Activated CD4-positive, alpha-beta T cell treated with anti-CD3 and anti-CD28 coated beads for 24 hours (primary cell): ENCODE results near the gene SCGB3A2.
"Not testable (repeated sequence)": the region's sequence is repeated elsewhere in the genome, so short reads cannot be mapped to it uniquely, and the experiment has no call there.

Experiments used
- DNase-seq, 2 donors: peaks; one replicate each; pipeline ENCODE4 v3.0.0-alpha.2; 2020; ENCODE audit warnings: low read depth in 2 of 2

The SCGB3A2 gene

DNA sequence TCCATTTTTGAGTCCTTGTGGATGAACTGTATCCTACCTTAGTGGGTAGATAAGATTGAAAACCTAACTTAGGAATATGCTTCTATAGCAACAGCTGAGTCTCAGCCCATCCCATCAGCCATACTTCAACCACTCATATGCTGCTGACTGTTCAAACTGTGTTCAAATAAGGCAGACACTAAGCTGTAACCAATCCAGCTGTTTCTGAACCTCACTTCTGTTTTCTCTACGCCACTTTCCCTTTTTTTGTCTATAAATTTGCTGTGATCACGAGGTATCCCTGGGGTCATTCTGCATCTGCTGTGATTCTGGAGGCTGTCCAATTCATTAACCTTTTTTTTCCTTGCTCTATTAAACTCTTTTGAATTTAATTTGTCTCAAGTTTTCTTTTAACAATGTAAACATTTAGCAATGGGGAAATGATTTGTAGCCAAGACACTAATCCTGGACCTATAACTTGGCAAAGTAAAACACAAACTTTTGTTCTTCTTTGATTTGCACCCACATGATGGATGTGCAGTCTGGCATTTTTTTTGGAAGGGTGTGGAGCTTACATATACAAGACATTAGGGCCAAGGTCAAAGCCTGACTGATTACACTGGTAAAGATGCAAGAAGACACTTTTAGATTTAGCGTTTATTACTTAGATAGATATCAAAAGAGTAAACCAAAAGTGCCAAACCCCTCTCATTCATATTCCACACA is 14.9 kb upstream of the SCGB3A2 start:
- DNase-seq = no peak

DNA sequence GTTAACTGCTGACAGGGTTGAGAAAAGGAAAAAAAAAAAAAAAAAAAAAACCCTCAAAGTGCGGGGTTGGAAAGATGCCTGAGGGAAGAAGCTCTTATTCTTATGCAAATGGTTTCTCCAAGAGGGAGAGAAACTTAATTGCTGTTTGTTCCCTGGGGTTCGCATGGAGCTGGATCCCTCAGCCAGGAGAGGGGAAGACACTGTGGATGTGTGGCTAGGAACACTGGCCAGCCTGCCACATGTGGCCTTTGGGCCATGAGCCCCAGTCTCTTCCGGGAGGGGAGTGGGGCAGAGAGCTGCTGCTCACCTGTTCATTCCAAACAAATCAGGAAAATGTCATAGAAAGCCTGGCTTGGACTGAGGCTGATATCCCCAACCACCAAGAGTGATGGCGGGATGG is 9.4 kb upstream of the SCGB3A2 start:
- no peak for DNase-seq

DNA sequence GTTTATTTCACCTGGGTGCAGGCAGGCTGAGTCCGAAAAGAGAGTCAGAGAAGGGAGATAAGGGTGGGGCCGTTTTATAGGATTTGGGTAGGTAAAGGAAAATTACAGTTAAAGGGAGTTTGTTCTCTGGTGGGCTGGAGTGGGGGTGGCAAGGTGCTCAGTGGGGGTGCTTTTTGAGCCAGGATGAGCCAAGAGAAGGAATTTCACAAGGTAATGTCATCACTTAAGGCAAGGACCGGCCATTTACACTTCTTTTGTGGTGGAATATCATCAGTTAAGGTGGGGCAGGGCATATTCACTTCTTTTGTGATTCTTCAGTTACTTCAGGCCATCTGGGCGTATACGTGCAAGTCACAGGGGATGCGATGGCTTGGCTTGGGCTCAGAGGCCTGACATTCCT is 8.6 kb upstream of the SCGB3A2 start:
- DNase-seq = not testable (repeated sequence)

DNA sequence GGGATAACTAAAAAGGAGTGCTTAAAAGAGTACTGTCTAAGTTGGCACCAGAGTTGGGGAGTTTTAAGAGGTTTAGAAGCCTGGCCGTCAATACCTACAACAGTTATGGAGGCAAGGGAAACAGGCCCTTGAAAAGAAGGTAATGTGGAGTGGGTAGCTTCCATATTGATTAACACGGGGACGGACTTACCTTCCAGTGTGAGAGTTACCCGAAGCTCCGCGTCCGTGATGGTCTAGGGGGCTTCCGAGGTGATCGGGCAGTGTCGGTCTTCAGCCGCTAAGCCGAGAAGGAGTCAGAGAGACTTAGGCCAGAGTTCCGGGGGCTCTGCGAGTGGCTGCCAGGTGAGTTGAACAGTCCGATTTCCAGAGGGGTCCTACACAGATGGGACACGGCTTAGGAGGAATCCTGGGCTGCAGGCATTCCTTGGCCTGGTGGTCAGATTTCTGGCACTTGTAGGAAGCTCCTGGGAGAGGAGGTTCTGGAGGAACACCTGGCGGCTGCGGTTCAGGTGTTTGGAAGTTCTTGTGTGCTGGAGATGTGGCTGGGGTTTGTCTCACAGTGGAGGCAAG is 6.4 kb upstream of the SCGB3A2 start:
- not testable (repeated sequence) for DNase-seq

DNA sequence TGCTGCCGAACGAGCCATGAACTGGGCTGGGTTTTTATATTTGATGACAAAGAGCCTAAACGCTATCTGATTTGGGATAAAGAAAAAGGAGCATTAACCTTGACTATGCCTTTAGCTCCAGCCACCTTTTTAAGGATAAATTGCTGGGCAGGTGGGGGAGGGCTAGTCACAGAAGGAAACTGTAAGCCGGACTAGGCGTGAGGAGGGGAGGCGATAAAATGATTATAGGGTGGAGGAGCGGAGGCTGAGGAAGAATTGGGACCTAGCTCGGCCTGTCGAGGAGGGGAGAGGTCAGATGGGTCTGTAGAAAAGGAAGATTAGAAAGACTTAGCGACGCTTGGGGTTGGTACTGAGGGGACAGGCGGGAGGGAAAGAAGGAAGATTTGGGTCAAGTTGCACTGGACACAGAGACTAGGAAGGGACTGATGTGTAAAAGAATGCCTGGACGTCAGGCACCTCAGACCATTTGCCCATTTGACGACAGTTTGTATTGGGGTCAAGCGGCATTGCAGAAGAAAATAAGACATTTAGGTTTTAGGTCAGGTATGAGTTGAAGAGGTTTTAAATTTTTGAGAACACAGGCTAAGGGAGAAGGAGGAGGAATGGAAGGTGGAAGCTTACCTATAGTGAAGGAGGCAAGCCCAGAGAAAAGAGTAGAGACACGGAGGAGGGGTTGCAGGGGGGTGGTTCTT is 5.6 kb upstream of the SCGB3A2 start:
- not testable (repeated sequence) for DNase-seq

DNA sequence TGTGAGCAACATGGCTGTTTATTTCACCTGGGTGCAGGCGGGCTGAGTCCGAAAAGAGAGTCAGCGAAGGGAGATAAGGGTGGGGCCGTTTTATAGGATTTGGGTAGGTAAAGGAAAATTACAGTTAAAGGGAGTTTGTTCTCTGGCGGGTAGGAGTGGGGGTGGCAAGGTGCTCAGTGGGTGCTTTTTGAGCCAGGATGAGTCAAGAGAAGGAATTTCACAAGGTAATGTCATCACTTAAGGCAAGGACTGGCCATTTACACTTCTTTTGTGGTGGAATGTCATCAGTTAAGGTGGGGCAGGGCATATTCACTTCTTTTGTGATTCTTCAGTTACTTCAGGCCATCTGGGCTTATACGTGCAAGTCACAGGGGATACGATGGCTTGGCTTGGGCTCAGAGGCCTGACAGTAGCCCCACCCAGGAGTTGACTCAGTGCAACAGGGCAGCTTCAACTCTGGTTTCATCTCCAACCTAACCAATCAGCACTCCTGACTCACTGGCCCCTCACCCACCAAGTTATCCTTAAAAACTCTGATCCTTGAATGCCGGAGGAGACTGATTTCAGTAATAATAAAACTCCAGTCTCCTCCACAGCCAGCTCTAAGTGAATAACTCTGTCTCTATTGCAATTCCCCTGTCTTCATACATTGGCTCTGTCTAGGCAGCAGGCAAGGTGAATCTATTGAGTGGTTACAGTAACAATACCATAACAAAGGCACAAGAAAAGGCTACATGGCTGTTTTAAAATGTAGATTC is 4.2 kb upstream of the SCGB3A2 start:
- DNase-seq = not testable (repeated sequence)

DNA sequence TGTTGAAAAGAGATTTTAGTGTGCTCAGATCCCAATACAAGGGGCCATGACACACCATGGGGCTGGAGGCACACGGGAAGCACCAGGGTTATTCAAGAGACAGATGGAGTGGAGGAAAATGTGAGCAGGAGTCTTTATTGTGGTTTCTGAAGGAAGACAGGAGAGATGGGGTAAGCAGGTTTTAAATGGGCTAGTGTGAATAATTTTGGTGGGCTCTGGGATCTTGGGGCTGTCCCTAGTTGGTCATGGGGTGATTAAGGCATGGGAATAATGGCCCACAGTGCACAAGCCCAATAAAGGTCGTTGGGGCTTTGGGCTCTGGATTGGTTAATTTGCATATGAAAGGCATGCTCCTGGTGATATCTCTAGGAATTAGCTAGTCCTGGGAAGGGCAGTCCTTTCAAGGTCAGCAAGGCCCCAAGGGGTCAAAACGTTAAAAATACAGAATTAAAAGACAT is 3.6 kb upstream of the SCGB3A2 start:
- DNase-seq = no peak

DNA sequence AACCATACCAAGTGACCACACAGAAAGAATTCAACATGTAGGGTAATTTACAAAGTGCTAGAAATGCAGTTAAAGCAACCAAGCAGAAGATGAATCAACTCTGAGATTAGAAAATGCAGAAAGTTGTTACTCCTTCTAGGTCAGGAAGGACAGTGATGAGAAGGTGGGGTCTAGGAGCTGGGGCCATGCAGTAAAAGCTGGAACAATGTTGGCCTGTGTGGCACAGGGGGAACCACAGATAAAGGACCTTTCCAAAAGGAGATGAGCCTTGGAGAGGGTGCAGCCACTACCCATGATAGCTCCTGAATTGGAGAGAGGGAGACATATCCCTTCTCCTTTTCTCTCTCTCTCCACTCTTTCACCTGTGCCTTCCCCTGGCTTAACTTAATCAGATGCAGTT is 2.4 kb upstream of the SCGB3A2 start:
- no peak for DNase-seq

DNA sequence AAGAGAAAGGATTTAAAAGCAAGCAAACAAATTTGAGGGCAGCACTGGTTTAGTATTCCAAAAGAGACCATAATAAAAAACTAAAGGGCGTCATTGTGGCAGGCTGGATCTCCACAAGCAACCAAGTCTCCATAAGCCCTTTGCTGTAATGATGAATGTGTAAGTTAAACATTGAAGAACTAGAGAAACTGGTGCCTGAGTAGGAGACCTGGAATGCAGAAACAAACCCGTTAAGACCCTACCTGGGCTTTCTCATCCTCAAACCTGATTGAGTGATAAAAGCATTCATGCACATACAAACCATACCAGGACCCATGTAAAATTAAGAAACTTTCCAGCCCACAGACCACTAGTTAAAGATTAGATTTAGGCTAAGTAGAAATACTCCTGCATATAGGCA is 1.9 kb upstream of the SCGB3A2 start:
- no peak for DNase-seq

DNA sequence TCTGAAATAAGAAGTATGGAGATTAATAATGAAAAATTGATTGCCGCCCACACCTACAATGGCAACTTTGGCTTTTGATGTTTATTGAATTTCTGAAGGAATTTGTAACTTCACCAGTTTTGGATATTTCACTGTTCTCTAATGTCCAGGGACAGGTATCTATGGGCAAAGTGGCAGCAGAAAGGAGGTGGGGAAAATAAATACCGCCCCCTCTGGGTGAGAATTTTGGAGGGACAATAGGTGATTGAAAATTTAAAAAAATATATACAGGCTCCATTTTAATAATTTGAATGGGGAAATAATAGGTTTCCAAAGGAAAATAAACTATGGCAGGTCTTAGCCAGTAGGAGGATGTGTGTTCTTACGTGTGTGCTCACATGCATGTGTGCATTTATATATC is 1.3 kb downstream of the SCGB3A2 start:
- DNase-seq = no peak

DNA sequence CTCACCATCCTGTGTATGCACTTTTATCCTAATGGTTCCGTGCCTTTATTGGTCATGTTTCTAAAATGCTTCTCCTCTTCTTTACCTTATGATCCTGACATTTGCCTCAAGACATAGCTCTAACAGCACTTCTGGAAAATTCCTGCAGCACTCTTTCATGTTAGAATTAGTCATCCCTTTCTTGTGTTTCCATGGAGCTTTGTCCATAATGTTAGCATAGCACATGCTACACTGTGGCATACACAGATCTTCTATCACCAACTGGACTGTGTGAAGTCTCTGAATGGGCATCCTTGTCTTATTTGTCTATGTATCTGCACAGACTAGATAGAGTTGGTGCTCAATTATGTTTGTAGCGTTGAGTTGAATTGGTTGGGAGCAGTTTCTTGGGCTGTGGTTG is 2.0 kb downstream of the SCGB3A2 start:
- DNase-seq = no peak

DNA sequence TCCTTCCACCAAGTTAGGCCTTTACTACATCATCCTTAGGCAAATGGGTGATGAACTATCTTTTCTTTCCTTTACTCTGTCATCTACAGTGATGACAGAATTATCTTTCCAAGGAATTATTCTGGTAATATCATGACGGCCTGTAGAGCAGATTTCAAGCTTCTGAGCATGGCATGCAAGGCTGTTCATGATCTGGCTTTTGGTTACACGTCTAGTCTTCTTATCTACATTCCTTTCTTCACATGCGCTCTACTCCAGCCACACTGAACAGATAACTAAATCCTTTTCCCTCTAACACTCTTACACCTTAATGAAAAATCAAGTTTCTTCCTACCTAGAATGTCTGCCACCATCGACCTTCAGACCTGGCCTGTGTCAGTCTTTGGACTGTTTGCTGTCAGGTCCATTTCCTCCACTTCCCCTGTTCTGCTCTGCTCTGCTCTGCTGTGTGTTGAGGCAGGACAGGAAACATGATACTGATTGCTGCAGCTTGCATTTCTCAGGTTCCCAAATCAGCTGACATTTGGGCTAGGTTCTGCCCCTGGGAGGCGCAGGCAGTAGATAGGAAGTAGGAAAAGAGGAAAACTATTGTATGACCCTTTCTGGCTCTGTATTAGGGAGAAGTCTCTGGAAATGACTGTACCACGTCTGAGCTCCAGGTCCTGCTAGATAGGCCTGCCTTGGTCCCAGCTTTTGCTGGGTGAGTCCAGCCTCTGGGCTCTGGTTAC is 4.2 kb downstream of the SCGB3A2 start:
- DNase-seq = no peak

DNA sequence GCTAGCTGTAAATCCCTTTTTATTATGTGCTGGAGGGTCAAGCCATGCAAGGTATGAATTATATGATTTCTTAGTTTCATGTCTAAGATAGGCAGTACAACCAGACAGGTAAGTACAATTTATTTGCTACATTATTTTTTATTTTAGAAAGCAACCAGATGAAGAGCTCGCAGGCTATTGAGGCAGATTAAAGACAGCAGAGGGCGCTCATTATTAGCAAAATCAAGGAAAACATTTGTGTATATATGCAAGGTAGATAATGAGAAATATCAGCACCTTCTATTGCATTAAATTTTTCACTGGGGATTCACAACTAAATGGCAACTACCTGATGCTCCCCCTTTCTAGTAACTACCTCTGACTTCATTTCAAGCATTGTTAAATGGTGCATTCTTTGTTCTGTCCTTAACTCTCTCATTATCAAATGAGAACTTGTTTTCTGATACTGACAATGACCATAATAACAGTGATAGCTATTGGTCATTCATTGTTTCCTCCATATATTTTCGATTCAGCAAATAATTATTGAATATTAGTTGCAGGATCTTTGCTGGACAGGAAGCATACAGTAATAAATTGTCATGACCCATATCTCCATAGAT is 8.6 kb downstream of the SCGB3A2 start:
- no peak for DNase-seq

DNA sequence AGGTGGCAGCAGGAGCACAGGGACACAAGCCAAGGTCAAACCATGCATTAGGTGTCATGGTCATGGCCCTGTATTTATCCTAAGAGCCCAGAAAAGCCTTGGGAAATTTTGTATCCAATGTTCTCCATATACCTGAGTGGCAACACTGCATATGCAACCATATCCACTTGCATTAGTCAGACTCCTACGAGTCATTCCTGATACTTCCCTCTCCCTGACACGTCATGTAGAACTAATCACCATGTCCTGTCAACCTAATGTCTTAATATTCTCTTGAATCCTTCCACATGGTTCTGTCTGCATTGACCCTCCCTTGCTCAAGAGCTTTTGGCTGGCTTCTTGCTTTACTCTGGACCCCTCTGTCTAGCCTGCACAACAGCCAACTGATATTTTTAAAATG is 9.4 kb downstream of the SCGB3A2 start:
- DNase-seq = no peak

DNA sequence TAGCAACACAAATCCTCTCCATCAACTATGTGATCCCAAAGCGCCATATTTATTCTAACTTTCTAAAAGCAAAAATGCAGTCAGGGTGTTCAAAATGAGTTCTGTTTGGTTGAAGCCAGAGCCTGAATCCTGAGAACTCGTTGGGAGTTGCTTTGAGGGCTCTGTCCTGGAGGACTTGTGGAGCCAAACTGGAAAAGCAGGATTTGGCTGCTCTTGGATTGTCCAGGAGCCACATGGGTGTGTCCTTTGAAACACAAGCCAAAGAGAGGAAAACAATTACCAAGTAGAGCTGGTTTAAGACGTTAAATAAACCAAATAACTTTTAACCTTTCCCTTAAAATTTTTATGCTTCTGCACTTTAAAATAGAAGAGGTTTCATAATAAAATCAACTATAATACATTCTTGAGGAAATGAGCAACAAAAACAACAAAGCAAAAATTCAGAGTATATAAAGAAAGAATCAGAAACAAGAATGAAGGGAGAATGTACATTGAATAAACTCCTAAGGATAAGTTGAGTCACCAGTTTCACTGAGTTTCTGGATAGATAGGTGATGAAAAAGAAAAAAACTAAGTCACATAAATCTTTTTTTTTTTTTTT is 14.3 kb downstream of the SCGB3A2 start:
- no peak for DNase-seq

DNA sequence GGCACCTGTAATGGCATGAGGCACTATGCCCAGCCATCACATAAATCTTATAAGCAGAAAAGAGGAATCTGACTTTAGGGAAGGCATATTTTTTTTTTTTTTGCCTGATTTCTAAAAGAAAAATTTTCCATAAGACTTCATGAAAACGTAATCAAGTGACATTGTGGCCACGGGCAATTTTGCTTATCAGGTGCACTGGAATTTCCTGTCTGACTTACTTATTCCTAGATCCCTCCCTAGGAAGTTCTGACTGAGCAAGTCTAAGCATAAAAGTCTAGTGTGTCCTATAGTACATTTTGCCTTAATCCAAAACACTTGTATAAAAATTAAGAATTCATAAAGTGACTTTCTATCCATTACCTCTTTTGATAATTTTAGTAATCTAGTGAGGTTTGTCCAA is 15.3 kb downstream of the SCGB3A2 start:
- DNase-seq = no peak

DNA sequence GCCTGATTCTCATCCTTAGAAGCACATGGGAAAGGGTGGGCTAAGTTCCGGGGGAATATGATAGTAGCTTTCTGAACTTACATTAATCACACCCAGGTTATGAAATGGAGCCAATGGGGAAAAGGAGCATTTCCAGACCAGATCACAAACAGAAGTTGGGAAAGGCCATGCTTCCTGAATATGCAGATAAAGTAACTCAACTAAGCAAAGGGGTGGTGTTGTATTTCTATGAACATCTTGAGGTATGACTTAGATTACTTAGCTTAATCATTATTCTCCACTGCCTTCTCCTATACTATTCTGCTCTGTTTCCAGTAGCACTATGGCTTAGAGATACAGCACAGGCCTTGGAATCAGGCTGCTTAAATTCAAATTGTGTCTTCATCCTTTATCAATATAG is 17.4 kb downstream of the SCGB3A2 start:
- no peak for DNase-seq

DNA sequence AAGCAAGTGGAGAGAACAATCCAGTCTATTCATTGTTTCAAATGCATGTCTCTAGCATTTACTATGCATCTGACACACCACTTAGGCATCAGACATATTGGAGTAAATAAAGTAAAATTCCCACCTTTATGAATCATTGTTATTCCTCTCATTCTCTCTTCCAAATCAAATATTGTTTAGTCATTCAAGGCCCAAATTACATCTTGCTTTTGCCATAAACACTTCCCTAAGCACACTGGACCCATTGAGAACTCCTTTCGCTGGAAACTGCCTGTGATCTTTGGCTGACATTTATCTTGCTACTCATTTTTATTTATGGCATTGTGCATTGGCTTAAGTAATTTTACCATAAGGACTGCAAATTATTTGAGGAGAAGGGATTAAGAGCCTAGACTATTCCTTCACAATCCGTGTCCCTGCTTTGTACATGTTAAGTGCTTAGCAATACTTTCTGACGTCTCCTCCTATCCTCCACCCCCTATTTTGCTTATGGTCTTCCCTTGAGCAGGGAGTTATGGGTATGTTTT is 20.4 kb downstream of the SCGB3A2 start:
- DNase-seq = no peak

DNA sequence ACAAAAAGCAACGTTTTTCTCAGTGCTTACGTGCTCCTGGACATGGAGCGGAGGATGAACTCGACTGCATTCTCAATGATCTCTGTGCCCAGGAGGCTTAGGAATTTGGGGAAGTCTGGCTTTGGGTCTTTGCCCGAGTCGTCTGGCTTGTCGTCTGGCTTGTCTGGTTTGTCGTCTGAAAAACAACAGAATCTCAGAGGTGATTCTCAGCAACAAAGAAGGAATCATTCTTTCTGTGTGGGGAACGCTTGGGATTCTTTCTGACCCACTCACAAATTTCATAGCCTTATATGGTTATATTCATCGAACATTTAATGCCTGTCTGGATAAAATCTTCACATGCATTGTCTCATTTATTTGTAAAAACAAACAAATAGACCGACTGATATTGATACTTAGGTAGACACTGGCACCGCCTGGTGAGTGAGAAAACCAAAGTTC is 23.1 kb downstream of the SCGB3A2 start:
- no peak for DNase-seq

DNA sequence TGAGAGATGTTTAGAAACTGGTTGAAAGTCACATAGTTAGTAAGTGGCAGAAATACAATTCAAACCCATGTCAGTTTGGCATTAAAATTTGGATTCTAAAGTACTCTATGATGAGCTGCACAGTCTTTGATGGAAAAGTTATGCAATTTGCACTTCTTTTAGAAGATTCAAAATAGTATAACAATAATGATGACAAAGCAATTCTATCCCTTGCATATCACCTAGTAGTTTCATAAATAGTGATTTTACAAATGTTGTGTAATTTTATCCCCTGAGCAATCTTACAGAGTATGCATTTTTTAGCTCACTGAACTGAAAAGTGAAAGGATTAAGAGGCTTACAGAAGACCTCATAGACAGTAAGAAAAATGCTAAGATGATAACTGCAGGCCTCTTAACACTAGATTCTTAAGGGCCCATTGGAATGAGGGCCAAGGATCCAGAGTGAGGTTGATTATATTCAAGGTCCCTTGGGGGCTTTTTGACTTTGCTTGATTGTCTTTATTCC is 24.2 kb downstream of the SCGB3A2 start:
- DNase-seq = no peak
